Right ventricle myocardium inferior (tissue), 1 donor: Measurements from ENCODE around the gene GPC3. TPM values are rescaled to one million over a fixed set of nuclear protein-coding genes. Genes with fewer than 3 reads are reported as not detected.
"Not testable (repeated sequence)": the region's sequence is repeated elsewhere in the genome, so short reads cannot be mapped to it uniquely, and the experiment has no call there.

Experiments
- ATAC-seq: fragments of 200-7000 bp; cut with Tn5 transposase; one replicate; pipeline ENCODE4 v1.9.1; 2020; ENCODE audit warnings: mild to moderate bottlenecking, moderate library complexity
- DNase-seq: peaks from one replicate; pipeline ENCODE4 v3.0.0; 2021; ENCODE audit errors: missing footprints
- intact Hi-C: fragments of 100-400 bp; cut with DNase I; formaldehyde crosslinking; loops from one replicate; pipeline ENCODE4 v1.11.0; 2022
- total RNA-seq: library from RNA; stranded (reverse); fragmentation: NEBNext Ultra II Directional; extraction: Animal tissue kit (Norgen Biotek cat#: 25700); gene quantifications from one replicate; pipeline ENCODE4 v1.2.1, GENCODE V29; 2021
- donor health status: DM: no; HTN: yes; CAD: no; lungs with severe emphysema.

GPC3 gene
- total RNA-seq, 1 donor from 2014 or later, result 8.5 TPM

- no peak for ATAC-seq
- intact Hi-C loops, result no loop called here
- no peak for DNase-seq
Observed at GRCh38 chrX:133627673-133628072, 357.7 kb downstream of the GPC3 start.

- intact Hi-C loops, DNase-seq, ATAC-seq: not testable (repeated sequence)
Observed at GRCh38 chrX:133621384-133621783, 364.0 kb downstream of the GPC3 start.

GRCh38 chrX:133611676-133612075, 373.7 kb downstream of the GPC3 start:
- intact Hi-C loops, result no loop called here
- no peak for DNase-seq
- no peak for ATAC-seq

GRCh38 chrX:133610056-133610455, 375.3 kb downstream of the GPC3 start:
- ATAC-seq, result no peak
- intact Hi-C loops, result no loop called here

GRCh38 chrX:133609166-133609565, 376.2 kb downstream of the GPC3 start:
- intact Hi-C loops, result no loop called here
- DNase-seq (no peak), ATAC-seq (no peak)

More at GRCh38 chrX:133610056-133610455, 375.3 kb downstream of the GPC3 start:
- DNase-seq, result no peak

GRCh38 chrX:133608406-133608805, 377.0 kb downstream of the GPC3 start:
- ATAC-seq, result no peak
- no peak for DNase-seq
- intact Hi-C loops, result no loop called here

- no peak for ATAC-seq
- intact Hi-C loops, result no loop called here
- DNase-seq, result no peak
Observed at GRCh38 chrX:133607419-133608348, 377.7 kb downstream of the GPC3 start.

GRCh38 chrX:133606990-133607389, 378.4 kb downstream of the GPC3 start:
- intact Hi-C loops, result no loop called here
- no peak for DNase-seq

GRCh38 chrX:133604801-133605200, 380.6 kb downstream of the GPC3 start:
- intact Hi-C loops, result no loop called here
- DNase-seq (no peak), ATAC-seq (no peak)

More at GRCh38 chrX:133606990-133607389, 378.4 kb downstream of the GPC3 start:
- no peak for ATAC-seq

GRCh38 chrX:133602881-133603280, 382.5 kb downstream of the GPC3 start:
- intact Hi-C loops, result no loop called here
- ATAC-seq (no peak), DNase-seq (no peak)

GRCh38 chrX:133601116-133601515, 384.3 kb downstream of the GPC3 start:
- DNase-seq (no peak), ATAC-seq (no peak)
- intact Hi-C loops, result no loop called here

GRCh38 chrX:133600536-133600935, 384.9 kb downstream of the GPC3 start:
- DNase-seq (no peak), ATAC-seq (no peak)
- intact Hi-C loops, result no loop called here

- intact Hi-C loops, result no loop called here
- no peak for ATAC-seq
Observed at GRCh38 chrX:133598601-133599335, 386.6 kb downstream of the GPC3 start.

GRCh38 chrX:133594156-133594555, 391.2 kb downstream of the GPC3 start:
- intact Hi-C loops, result no loop called here
- ATAC-seq, result no peak
- DNase-seq, result no peak

More at GRCh38 chrX:133598601-133599335, 386.6 kb downstream of the GPC3 start:
- DNase-seq, result no peak

- DNase-seq (no peak), ATAC-seq (no peak)
- intact Hi-C loops, result no loop called here
Observed at GRCh38 chrX:133593531-133593930, 391.9 kb downstream of the GPC3 start.

- intact Hi-C loops, result no loop called here
- DNase-seq, result no peak
Observed at GRCh38 chrX:133590703-133591505, 394.5 kb downstream of the GPC3 start.

GRCh38 chrX:133588827-133589226, 396.6 kb downstream of the GPC3 start:
- DNase-seq (no peak), ATAC-seq (no peak)
- intact Hi-C loops, result no loop called here

More at GRCh38 chrX:133590703-133591505, 394.5 kb downstream of the GPC3 start:
- no peak for ATAC-seq

GRCh38 chrX:133587818-133588217, 397.6 kb downstream of the GPC3 start:
- intact Hi-C loops, result no loop called here
- ATAC-seq (no peak), DNase-seq (no peak)

GRCh38 chrX:133587071-133587470, 398.3 kb downstream of the GPC3 start:
- no peak for DNase-seq
- intact Hi-C loops, result no loop called here
- ATAC-seq, result no peak
